Epithelial cell of esophagus (primary cell): ENCODE measurements around the gene PELI3.
"Not testable (repeated sequence)": the region's sequence is repeated elsewhere in the genome, so short reads cannot be mapped to it uniquely, and the experiment has no call there.

Experiments used
- DNase-seq: peaks from one replicate; pipeline ENCODE4 v3.0.0; 2010; ENCODE audit warnings: low read depth
- H3K4me3 ChIP-seq: 2 replicates; pipeline ENCODE4 v1.5.1; 2011; ENCODE audit warnings: mild to moderate bottlenecking, low read length, control low read depth
- CTCF ChIP-seq: IDR thresholded peaks from 2 replicates; pipeline ENCODE4 v1.5.1; 2011; ENCODE audit warnings: low read depth, mild to moderate bottlenecking, low read length, control low read depth, inconsistent platforms; ENCODE audit not compliant: insufficient read depth; ENCODE audit errors: missing control alignments

Gene PELI3

DNA sequence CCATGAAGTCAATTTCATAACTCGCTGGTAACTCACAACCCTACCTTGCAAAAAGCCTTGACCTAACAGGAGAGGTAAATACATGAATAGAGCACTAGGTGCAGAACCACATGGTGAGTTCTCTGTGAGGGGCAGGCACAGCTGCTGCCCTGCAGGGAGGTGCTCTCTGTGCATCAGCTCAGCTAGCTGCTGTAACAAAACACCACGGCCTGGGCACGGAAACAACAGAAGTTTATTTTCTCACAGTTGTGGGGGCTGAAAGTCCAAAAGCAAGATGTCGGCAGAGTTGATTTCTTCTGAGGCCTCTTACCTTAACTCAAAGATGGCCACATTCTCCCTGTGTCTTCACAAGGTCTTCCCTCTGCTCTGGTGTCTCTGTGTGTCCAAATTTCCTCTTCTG, 15.0 kb upstream of the PELI3 start:
- DNase-seq: no peak
- TF ChIP-seq CTCF: no peak
- no peak overlapping the region for H3K4me3 ChIP-seq

DNA sequence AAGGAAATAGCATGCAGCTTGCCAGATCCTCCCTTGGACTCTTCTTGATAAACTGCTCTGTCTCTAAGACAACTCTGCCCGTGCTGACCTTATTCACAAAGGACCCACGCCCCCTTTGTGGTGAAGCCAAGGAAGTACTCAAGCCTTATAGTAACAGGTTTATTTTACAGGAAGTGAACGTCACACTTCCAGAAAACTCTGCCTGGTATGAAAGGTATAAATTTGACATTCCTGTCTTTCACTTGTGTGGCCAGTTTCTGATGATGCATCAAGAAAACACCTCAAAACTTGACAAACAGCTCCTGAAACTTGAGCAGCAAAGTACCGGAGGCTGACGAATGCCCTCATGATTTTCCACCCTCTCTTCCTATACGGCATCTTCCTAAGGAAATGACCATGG, 12.5 kb upstream of the PELI3 start:
- TF ChIP-seq CTCF: no peak
- peak; percentile 92 for DNase-seq
- no peak overlapping the region for H3K4me3 ChIP-seq

GRCh38 chr11:66454828-66455227, 11.9 kb upstream of the PELI3 start:
- no peak overlapping the region for H3K4me3 ChIP-seq
- no peak for TF ChIP-seq CTCF
- peak; percentile 21 for DNase-seq

DNA sequence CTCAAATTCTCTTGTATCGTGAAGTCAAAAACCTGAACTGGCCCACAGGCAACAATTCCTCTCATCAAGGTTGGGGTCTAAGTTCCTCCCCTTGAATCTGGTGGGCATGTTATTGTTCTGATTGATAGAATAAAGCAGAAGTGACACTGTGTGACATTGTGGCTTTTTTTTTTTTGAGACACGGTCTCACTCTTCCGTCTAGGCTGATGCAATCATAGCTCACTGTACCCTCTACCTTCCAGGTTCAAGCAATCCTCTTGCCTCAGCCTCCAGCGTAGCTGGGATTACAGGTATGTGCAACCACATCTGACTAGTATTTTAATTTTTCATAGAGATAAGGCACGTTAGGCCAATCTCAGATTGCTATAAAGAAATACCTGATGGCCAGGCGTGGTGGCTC, 8.9 kb upstream of the PELI3 start:
- no peak for DNase-seq
- H3K4me3 ChIP-seq: no peak overlapping the region
- no peak for TF ChIP-seq CTCF

DNA sequence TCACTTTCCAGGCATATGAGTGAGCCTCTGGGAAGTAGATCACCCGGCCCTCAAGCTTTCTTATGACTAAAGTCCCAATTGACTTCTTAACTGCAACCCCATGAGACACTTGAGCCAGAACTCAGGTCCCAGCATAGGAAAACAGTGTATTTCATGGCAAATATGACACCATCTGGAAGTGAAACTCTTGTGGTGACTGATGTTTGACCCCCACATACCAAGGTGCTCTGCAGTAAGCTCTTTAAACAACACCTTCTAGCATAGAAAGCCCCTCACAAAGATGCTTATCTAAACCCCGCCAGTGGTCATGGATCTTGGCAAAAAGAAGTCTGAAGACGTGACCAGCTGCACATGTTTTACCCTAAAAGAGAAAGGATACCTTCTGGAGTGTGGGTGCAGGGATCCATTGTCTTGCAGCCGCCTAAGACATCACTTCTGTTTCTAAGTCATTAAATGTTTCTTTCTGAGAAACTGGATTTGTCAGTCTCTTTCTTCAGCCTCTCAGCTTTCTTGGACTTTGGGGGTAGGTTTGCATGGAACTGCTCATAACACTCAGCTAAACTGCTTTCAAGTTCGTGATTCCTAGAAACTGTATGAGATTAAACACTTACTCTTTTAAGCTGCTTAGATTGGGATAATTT, 7.4 kb upstream of the PELI3 start:
- DNase-seq: no peak
- H3K4me3 ChIP-seq: no peak overlapping the region
- TF ChIP-seq CTCF: no peak

GRCh38 chr11:66462010-66462409, 4.7 kb upstream of the PELI3 start:
- H3K4me3 ChIP-seq: no peak overlapping the region
- no peak for DNase-seq
- no peak for TF ChIP-seq CTCF

- no peak for TF ChIP-seq CTCF
- no peak for DNase-seq
- no peak overlapping the region for H3K4me3 ChIP-seq
Measured at GRCh38 chr11:66462911-66463310, 3.8 kb upstream of the PELI3 start.

DNA sequence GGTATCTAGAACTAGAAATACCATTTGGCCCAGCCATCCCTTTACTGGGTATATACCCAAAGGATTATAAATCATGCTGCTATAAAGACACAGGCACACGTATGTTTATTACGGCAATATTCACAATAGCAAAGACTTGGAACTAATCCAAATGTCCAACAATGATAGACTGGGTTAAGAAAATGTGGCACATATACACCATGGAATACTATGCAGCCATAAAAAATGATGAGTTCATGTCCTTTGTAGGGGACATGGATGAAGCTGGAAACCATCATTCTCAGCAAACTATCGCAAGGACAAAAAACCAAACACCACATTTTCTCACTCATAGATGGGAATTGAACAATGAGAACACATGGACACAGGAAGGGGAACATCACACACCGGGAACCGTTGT, 2.6 kb upstream of the PELI3 start:
- H3K4me3 ChIP-seq, DNase-seq: not testable (repeated sequence)
